ENCODE measurements around the gene LMNB1. TPM values are rescaled to one million over a fixed set of nuclear protein-coding genes. Genes with fewer than 3 reads are reported as not detected.

Gene LMNB1
- total RNA-seq, 1 experiment from 2014 or later: 220 TPM

- TF ChIP-seq, protein P1, sequence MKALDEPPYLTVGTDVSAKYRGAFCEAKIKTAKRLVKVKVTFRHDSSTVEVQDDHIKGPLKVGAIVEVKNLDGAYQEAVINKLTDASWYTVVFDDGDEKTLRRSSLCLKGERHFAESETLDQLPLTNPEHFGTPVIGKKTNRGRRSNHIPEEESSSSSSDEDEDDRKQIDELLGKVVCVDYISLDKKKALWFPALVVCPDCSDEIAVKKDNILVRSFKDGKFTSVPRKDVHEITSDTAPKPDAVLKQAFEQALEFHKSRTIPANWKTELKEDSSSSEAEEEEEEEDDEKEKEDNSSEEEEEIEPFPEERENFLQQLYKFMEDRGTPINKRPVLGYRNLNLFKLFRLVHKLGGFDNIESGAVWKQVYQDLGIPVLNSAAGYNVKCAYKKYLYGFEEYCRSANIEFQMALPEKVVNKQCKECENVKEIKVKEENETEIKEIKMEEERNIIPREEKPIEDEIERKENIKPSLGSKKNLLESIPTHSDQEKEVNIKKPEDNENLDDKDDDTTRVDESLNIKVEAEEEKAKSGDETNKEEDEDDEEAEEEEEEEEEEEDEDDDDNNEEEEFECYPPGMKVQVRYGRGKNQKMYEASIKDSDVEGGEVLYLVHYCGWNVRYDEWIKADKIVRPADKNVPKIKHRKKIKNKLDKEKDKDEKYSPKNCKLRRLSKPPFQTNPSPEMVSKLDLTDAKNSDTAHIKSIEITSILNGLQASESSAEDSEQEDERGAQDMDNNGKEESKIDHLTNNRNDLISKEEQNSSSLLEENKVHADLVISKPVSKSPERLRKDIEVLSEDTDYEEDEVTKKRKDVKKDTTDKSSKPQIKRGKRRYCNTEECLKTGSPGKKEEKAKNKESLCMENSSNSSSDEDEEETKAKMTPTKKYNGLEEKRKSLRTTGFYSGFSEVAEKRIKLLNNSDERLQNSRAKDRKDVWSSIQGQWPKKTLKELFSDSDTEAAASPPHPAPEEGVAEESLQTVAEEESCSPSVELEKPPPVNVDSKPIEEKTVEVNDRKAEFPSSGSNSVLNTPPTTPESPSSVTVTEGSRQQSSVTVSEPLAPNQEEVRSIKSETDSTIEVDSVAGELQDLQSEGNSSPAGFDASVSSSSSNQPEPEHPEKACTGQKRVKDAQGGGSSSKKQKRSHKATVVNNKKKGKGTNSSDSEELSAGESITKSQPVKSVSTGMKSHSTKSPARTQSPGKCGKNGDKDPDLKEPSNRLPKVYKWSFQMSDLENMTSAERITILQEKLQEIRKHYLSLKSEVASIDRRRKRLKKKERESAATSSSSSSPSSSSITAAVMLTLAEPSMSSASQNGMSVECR (CRISPR knock-in tag; IDR thresholded peaks at IDR 0.05; ENCODE audit: borderline replicate concordance): no peak
- TF ChIP-seq RORB (CRISPR knock-in tag; IDR thresholded peaks at IDR 0.05) (no peak), SP1 (CRISPR knock-in tag; conservative IDR thresholded peaks at IDR 0.05) (no peak)
- TF ChIP-seq, protein P2, sequence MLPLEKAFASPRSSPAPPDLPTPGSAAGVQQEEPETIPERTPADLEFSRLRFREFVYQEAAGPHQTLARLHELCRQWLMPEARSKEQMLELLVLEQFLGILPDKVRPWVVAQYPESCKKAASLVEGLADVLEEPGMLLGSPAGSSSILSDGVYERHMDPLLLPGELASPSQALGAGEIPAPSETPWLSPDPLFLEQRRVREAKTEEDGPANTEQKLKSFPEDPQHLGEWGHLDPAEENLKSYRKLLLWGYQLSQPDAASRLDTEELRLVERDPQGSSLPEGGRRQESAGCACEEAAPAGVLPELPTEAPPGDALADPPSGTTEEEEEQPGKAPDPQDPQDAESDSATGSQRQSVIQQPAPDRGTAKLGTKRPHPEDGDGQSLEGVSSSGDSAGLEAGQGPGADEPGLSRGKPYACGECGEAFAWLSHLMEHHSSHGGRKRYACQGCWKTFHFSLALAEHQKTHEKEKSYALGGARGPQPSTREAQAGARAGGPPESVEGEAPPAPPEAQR (CRISPR knock-in tag; IDR thresholded peaks at IDR 0.05): no peak
These were observed 78.3 kb downstream of the LMNB1 start (continued) for GRCh38 chr5:126855266-126855665.

DNA sequence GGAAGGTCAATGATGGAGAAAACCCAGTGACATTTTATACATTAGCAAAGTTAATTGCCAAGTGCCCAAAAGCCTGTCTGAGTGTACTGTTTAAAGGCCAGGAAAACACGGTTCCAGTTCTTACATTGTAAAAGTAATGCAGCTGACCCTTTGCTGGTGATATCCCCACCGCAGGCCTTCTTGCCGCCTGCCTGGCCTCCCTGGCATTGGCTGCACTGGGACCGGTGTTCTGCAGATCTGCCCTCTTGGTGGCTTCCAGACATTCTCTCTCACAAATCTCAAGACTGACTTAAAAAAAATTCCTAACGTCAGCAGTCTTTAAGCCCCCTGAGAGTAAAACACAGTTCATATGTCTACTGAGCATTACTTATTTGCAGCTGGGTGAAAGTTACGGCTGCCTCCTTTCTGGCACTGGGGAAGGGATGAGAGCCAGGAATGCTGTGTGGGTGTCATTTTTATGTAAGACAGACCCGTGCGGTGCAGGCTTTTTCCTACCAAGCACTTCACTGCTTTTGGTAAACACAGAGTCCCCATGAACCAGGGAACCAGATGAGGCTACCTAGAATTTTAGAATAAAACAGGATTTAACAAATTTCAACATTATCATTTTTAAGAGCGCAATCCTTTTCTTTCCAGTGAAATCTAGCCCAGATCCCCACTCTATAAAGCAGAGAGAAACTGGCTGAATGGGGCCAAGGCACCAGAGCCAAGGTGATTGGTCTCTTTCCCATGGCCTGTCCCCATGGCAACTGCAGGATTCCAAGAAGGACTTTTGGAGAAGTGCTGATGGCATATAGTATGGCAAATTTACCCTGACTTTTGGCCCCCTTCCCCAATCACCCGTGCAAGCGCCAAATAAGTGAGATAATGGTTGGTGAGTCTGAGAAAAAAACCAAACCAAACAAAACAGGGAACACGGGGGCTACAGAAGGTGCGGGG lies 80.8 kb downstream of the LMNB1 start:
- H3K4me1 Mint-ChIP-seq: peaks cover 24% of the 10 kb centered on the region
- peaks cover 32% of the 10 kb centered on the region for H3K36me3 Mint-ChIP-seq
- no peaks in the 10 kb centered on the region for H3K27me3 Mint-ChIP-seq (ENCODE audit: low read depth)
- H3K9me3 Mint-ChIP-seq: peaks cover 15% of the 10 kb centered on the region
- CTCF ChIA-PET: no interaction called here
- peak overlapping the region; percentile 61 for H3K27ac Mint-ChIP-seq
- ATAC-seq: peak; percentile 26
- POLR2A ChIA-PET: no interaction called here
- no peak overlapping the region for H3K4me3 Mint-ChIP-seq
- no peak for DNase-seq (ENCODE audit: low spot score)
- no peak for TF ChIP-seq ATF3 (CRISPR knock-in tag; conservative IDR thresholded peaks at IDR 0.05)
- TF ChIP-seq, protein P3, sequence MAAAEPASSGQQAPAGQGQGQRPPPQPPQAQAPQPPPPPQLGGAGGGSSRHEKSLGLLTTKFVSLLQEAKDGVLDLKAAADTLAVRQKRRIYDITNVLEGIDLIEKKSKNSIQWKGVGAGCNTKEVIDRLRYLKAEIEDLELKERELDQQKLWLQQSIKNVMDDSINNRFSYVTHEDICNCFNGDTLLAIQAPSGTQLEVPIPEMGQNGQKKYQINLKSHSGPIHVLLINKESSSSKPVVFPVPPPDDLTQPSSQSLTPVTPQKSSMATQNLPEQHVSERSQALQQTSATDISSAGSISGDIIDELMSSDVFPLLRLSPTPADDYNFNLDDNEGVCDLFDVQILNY (CRISPR knock-in tag; IDR thresholded peaks at IDR 0.05): no peak
- TF ChIP-seq STAT6 (CRISPR knock-in tag; conservative IDR thresholded peaks at IDR 0.05; ENCODE audit: low read depth): no peak
- TF ChIP-seq ZNF671 (CRISPR knock-in tag; IDR thresholded peaks at IDR 0.05): no peak
- TF ChIP-seq, protein P4, sequence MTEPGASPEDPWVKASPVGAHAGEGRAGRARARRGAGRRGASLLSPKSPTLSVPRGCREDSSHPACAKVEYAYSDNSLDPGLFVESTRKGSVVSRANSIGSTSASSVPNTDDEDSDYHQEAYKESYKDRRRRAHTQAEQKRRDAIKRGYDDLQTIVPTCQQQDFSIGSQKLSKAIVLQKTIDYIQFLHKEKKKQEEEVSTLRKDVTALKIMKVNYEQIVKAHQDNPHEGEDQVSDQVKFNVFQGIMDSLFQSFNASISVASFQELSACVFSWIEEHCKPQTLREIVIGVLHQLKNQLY (CRISPR knock-in tag; IDR thresholded peaks at IDR 0.05): no peak
- TF ChIP-seq, protein P5, sequence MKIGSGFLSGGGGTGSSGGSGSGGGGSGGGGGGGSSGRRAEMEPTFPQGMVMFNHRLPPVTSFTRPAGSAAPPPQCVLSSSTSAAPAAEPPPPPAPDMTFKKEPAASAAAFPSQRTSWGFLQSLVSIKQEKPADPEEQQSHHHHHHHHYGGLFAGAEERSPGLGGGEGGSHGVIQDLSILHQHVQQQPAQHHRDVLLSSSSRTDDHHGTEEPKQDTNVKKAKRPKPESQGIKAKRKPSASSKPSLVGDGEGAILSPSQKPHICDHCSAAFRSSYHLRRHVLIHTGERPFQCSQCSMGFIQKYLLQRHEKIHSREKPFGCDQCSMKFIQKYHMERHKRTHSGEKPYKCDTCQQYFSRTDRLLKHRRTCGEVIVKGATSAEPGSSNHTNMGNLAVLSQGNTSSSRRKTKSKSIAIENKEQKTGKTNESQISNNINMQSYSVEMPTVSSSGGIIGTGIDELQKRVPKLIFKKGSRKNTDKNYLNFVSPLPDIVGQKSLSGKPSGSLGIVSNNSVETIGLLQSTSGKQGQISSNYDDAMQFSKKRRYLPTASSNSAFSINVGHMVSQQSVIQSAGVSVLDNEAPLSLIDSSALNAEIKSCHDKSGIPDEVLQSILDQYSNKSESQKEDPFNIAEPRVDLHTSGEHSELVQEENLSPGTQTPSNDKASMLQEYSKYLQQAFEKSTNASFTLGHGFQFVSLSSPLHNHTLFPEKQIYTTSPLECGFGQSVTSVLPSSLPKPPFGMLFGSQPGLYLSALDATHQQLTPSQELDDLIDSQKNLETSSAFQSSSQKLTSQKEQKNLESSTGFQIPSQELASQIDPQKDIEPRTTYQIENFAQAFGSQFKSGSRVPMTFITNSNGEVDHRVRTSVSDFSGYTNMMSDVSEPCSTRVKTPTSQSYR (CRISPR knock-in tag; IDR thresholded peaks at IDR 0.05): no peak
- no peak for TF ChIP-seq USF2 (CRISPR knock-in tag; IDR thresholded peaks at IDR 0.05)
- no peak for TF ChIP-seq ZNF512 (CRISPR knock-in tag; IDR thresholded peaks at IDR 0.05; ENCODE audit: borderline replicate concordance)
- no peak for TF ChIP-seq CBFB (CRISPR knock-in tag; IDR thresholded peaks at IDR 0.05; ENCODE audit: low read depth)
- TF ChIP-seq GTF2I (CRISPR knock-in tag; conservative IDR thresholded peaks at IDR 0.05): no peak
- TF ChIP-seq ZNF138 (CRISPR knock-in tag; conservative IDR thresholded peaks at IDR 0.05): no peak
- no peak for TF ChIP-seq ZNF423 (CRISPR knock-in tag; IDR thresholded peaks at IDR 0.05)

All from WTC11 (cell line).